HG03064 (cell line): ENCODE results near the gene GK2.

ENCODE experiments used
- ATAC-seq: cut with Tn5 transposase; IDR thresholded peaks from one replicate; pipeline ENCODE4 v1.9.1; 2021; ENCODE audit warnings: low read depth; ENCODE audit not compliant: unreplicated experiment

Gene GK2

DNA sequence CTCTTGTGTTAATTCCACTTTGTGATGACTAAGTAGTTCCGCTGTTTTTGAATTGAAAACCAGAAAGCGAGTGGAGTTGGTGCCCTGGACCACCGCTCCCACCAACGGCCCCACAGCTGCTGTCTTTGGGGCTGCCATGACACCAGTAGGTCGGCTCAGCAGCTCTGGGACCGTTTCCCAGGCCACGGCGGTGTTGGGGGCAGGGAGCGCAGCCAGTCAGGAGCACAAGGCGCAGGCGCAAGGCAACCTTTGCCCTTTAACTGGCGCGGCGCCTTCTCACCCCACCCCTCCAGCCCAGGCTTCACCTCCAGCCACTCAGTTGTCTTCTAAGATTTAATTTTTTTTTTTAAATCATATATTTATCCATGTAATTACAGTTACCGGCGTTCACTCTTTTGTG lies at the start of gene GK2:
TSS of gene GK2 (minus strand) at position 166 of the 400 bp plus-strand sequence. CDS start at position 138, 28 bp downstream.
- ATAC-seq: no peak

DNA sequence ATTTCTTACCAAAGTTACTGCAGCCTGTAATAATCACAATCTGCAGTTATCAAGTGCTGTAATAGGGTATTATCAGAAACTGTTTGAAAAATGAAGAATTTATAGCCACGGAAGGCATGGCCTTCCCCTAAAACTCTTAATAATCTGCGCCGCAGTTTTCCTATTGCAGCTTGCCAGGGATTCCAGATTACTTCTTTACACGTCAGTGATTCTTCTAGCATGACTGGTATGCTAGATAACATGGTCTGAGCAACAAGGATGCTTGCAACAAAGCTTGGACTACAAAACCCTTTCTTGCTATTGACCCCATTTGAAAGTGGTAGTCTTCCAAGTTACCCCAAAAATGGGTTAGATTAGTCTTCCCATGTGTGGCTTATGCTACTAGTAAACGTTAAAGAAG lies 47.2 kb upstream of the GK2 start:
- ATAC-seq: no peak

DNA sequence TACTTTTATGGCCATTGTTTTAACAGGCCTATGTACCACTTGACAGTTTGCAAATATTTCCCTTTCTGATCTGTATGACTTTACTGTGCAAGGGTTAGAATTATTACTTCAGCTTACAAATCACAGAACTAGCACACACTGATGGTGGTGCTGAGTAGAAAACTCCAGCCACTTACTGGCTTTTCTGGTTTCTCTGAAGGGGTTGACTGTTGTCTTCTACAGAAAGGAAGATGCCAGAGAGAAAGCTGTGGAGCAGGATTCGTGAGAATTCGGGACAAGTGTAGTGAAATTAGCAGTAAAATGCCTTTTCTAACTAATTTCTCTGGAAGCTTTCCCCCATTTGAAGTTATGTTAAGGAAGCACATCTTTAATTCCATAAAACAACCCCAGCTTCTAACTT lies 46.6 kb upstream of the GK2 start:
- no peak for ATAC-seq

DNA sequence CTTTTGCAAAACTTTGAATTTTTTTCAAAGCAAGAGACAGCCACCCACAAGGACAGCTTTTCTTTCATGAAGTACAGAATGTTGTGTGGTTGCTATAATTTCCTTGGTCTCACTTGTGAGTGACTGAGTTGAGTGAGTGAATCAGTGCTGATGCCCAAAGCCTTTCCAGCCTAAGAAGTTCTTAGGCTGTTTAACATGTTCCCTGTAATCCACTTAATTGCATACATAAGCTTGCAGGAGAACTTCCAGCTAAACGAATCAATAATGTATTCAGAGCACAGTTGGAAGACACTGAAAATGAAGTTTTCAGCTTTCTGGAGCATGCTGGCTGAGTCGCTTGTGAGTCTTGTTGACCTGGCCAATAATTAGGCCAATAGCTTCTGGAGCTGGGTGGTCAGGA lies 42.0 kb upstream of the GK2 start:
- no peak for ATAC-seq

DNA sequence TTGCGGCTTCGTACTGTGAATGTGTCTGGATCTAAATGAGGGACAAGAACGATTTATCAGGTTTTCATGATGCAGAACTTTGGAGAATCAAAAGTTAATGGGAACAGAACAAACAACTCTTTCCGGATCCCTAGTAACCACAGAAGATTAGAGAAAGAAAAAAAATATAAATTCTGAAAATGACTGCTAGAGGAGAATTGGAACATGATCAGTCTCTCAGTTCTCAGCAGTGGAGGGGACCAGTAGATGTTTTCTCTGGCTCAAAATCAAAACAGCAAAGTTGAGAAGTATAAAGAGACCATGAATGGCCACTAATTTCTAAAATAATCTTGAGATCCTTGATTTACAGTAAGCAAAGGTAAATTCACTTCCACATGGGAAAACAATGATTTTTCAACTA lies 38.1 kb upstream of the GK2 start:
- no peak for ATAC-seq

DNA sequence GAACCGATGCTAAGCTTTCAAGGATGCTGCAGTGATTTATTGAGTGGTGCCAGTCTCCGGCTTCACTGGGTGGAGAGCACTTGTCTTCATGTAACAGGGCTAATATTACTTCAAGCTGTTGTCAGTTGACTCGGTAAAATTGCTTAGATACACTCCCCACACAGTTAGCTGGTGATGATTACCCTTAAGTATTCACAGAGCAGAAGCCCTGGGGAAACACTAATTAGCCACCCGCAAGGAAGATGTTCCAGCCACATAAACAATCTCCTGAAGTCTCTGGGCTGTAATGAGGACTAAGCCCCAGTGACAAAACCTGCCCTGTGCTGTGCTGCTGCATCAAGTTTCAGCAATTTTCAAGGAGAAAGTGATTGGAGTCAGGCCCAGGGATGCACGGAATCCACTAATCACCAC lies 37.3 kb upstream of the GK2 start:
- no peak for ATAC-seq

DNA sequence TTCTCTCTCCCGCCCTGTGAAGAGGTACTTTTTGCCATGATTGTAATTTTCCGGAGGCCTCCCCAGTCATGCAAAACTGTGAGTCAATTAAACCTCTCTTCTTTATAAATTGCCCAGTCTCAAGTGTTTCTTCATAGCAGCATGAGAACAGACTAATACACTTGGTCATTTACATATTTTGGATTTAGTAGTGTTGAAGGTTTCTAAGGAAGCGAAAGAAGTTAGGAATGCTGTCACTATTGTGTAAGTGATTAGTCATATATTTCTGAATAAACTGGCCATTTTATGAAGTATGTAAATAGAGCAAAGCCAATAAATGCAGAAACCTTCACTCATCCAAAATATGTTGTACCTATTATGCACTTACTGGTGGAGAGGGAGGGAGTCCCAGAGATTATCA lies 34.4 kb upstream of the GK2 start:
- no peak for ATAC-seq

DNA sequence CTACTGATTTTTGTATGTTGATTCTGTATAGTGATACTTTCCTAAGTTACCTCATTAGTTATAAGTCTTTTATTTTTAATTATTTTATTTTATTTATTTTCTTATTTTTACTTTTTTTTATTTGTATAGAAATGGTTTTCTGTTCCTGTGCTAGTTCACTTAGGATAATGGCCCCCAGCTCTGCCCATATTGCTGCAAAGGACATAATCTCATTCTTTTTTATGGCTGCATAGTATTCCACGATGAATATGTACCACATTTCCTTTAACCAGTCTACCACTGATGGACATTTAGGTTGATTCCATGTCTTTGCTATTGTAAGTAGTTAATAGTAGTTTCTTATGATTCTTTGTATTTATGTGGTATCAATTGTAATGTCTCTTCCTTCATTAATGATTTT lies 31.5 kb upstream of the GK2 start:
- no peak for ATAC-seq

DNA sequence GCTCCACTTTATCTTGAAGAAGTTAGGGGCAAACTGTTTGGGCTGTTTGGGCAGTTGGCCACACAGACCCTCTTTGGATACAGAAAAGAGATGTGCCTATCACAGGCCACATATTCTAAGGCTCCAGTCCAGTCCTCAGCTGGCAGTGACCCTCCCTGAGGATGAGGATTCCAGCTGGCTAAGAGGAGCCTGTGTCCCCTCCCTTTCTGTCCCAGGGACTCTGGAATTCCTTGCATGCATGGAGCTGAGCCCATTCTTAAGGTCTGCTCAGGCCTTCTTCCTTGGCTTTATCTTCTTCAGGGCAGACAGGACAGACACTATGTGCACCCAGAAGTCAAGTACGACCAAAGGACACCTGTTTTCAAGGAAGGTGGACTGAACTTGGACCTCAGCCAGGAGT lies 23.8 kb upstream of the GK2 start:
- ATAC-seq: no peak

DNA sequence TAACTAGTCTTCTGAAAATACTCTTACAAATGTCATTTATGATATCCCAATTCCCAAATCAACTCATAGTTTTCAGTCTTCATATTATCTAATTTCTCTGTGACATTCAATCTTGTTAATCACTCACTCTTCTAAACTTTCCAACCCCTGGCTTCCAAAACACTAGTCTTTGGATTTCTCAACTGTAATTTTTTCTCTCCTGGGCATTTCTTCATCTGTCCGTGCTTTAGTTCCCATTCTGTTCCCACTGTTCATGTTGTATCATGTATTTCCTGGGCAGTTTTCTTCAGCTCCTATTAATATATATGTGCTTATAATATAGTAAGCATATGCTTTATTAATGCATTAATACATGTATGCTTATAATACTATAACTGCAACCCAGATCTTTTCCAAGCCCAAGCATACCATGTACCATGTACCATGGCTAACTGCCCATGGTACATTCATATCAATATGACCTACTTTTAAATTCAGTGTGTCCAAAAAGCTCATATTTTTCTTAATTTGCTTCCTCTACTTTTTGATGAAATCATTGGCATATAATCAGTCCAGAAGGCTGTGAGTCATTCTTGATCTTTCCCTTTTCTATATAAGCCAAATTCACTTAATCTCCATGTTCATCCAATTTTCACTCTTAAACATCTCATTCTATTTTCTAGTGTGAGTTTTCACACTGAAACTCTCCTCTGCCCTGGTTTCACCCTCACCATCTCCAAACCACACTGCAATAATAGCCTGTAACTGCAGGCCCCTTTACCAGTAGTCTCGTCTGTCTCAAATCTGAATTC lies 21.3 kb upstream of the GK2 start:
- ATAC-seq: no peak

DNA sequence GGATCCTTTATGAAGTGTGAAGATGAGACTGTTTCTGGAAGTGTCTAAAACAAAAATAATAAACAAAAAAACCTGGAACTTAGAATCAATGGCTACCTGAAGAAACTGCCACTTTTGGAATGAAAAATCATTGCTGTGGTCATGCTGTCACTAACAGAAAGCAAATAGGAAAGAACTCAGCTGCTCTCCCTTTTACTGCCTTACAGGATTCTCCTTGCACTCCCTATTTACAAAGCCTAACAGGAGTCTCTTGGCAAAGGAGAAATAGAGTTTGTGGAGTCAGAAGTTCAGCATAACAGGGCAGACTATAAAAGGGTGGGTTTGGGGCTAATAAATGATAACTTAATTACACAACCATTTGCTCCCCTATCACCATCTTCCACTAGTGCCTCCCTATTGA lies 19.0 kb upstream of the GK2 start:
- ATAC-seq: no peak

DNA sequence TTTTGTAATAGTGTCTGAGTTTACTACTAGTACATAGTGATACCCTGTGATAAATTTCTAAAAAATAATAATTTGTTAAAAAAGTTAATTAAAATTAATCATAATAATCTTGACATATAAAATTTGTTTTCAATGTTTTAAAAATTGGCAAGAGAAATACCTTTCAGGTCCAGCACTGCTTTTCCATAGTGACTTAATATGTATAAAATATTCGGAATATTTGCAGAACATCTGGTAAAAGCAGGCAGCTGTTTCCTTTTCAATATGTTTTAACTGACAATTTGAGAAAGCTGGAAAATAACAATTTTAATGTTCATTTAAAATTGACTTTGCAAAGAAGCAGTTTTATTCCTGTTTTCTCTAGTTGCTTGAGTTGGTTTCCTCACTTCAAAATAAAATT lies 17.6 kb upstream of the GK2 start:
- no peak for ATAC-seq

DNA sequence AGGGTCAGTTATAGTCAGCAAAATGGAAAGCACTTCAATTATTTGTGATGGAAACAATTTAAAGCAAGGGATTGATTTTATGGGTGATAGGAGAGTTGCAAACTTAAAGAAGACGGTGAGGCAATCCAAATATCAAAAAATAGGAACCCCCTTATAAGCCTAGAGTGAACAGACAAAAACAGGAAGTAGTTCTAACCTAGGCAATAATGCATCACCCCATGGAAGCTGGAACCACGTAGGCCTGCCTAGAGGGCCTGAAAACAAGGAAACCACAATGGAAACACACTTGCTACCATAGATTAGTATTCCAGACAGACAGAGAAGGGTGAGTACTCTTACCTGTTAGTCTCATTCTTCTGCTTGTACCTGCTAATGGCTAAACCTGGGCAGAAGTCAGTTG lies 13.5 kb upstream of the GK2 start:
- no peak for ATAC-seq

DNA sequence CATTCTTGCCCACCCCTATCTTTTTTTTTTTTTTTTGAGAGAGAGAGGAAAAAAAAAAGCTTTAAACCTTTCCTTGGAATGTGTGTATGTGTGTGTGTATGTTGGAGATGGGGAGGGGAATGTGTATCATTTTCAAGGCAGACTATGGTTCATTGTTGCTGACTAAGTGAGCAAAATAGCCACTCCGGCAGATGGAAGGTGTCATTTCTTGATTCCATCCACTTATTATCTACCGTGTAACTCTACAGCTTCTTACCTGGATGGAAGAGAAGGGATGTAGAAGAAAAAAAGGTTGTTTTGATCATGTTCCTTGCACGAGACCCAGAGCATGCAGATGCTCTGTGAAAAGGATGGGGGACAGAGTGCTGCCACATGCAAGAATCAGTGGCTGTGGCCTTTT lies 5.9 kb upstream of the GK2 start:
- ATAC-seq: no peak

DNA sequence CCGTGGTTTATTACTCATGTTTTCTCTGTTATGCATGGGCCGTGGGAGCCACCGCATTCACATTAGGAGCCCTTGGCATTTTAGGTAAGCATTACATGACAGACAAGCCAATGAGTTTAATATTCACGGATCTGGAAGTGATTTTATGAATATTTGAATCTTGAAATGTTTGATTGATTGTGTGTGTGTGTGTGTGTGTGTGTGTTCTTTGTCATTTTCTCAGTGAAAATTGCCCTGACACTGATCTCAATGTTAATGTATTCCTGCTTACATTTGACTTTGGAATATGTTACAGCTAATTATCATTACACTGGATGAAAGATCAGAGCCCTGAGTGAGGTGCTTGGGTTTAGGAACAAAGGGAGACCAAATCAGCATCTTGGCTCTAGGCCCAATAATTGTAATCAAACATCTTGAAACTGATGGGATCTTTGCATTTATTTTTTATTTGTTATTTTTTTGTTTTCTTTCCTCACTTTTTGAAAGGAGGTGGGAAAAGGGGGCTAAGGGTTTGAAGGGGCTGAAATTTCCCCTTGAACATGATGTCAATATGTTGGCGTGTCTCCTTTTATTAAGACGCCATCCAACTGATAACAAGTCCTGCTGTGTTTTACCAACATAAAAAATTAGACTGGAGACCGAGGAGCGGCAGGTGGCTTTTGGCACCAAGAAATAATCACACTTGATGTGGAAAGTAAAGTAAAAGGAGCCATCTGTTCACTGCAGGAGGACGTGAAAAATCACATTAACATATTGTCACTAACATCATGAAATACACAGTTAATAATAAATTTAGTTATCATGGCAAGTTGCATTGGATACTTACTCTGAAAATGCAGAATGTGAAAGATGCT lies 5.2 kb upstream of the GK2 start:
- no peak for ATAC-seq

DNA sequence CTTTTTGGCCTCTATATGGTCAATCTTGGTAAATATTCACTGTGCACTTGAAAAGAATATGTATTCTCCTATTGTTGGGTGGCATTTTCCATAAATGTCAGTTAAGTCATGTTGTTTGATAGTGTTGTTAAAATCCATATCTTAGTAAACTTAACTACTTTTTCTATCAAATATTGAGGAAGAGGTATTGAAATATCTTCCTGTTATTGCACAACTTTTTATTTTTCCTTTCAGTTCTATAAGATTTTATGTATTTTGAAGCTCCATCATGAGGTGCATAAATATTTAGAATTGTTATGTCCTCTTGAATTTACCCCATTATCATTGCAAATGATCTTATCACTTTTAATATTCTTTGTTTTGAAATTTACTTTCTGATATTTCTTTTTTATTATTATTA lies 3.4 kb downstream of the GK2 start:
- no peak for ATAC-seq

DNA sequence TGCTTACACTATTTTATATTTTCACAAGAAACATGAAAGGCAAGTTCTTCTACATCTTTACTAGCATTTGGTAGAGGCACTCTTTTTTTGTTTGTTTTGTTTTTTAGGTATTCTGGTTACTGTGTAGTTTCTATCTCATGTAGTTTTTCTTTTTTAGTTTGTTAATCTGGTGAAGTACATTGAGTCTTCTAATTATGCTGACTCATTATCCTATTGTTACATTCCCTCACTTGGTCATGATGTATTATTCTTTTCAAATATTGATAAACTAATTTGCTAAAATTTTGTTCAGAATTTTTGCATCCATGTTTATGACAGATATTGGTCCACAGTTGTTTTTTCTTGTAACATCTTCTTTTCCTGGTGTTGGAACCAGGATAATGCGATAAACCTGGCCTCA lies 4.7 kb downstream of the GK2 start:
- no peak for ATAC-seq

DNA sequence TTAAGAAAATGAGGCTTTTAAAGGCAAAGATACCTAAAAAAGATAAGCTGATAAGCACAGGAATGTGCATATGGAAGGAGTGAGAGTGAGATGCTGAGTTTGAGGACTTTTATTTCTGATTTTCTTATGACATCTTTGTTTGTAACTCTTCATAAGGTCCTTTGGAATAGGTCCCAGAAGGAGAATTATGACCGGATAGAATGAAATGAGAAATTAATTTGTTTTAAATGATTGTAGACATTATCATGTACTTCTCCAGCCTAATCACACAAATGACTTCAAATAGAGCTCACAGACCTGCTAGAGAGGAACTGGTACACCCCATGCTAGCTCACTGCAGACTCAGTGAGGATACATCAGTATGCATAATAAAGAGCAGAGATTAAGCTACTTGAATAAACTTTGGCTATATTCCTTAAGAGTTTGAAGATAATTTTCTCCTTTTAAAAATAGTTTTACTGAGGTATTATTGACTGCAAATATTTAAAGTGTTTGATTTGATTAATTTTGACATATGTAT lies 5.6 kb downstream of the GK2 start:
- ATAC-seq: no peak

DNA sequence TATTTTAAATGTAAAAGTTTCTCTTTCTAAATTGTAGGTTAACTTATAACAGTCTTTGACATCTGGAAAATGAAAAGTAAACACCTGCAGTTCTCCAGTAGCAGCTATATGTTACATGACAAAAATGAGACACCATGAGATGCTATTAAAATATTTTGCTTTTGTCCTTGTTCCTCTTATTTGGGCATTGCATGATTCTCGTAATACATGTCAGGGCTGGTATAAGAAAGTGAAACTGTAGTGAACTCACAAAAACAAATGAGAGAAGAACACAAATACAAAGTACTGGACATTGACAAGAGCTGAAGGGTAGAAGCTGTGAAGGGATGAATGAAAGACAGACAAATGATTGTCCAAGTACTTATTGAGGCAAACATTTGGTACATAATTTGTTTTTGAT lies 9.0 kb downstream of the GK2 start:
- no peak for ATAC-seq

DNA sequence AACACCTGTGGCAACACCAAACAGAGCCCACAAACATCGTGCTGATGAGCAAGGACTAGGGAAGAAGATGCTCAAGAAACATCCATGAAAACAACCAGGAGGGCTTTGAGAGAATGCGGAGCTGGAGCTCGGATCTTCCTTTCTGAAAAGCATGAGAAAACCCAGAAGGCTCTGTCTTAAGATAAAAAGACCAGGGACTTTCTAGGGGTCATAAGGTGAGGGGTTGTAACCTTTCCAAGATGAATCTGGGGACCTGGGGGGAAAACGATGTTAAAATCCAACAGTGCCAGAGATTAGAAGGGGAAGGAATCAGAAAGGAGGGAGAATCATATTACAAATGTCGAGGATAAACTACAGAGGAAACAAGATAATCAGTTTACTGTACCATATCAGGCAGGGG lies 10.1 kb downstream of the GK2 start:
- no peak for ATAC-seq

DNA sequence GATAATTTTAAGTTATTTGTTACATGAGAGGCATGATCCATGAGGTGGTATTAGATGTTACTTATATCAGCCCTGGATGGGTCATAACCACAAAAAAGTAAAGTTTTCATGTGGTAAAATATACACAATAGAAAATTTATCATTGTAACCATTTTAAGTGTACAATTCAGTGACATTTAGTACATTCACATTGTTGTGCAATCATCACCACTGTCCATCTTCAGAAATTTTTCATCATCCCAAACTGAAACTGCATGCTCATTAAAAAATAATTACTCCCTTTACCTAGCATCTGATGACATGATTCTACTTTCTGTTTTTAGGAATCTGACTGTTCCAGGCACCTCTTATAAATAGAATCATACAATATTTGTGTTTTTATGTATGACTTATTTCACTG lies 11.2 kb downstream of the GK2 start:
- no peak for ATAC-seq

DNA sequence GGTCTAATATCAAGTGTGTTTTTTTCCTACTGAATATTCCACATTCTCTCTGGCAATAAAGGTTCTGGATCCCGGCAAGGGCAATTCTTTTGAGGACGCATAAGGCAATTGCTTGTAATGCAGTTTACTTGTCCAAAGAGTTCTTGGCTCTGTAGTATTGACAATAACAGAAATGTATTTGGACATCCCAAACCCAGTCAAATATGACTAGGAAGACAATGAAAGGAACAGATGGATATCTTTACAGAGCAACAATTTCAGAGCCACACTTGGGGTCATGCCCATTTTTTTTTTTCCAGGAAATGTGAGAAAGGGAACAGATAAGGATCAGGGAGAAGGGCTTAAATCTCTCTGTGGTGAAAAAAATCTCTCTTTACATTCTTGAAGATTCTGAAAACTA lies 12.2 kb downstream of the GK2 start:
- ATAC-seq: no peak
